M059J (cell line): ENCODE results near the gene MSMO1. TPM values are rescaled to one million over a fixed set of nuclear protein-coding genes. Genes with fewer than 3 reads are reported as not detected.
"Not testable (repeated sequence)": the region's sequence is repeated elsewhere in the genome, so short reads cannot be mapped to it uniquely, and the experiment has no call there.

Experiments used
- DNase-seq: peaks from one replicate; pipeline ENCODE4 v3.0.0-alpha.2; 2012; ENCODE audit warnings: low read depth
- total RNA-seq: library from RNA; depleted of rRNA; stranded (reverse); fragments of >200 nt; shearing (Covaris generic); gene quantifications from 2 replicates; pipeline ENCODE4 v1.2.3, GENCODE V29; 2014; rRNA removed

MSMO1 gene
- total RNA-seq: 184 and 200 TPM in 2 replicates

GRCh38 chr4:165327211-165328100, at the start of gene MSMO1:
Gene MSMO1 (plus strand): TSS chr4:165327669. CDS start chr4:165333371, 5,702 bp downstream.
- DNase-seq: peak; percentile 98

- not testable (repeated sequence) for DNase-seq
Measured at GRCh38 chr4:165279531-165279930, 47.9 kb upstream of the MSMO1 start.

GRCh38 chr4:165284697-165285096, 42.8 kb upstream of the MSMO1 start:
- not testable (repeated sequence) for DNase-seq

- not testable (repeated sequence) for DNase-seq
Measured at GRCh38 chr4:165286619-165287340, 40.7 kb upstream of the MSMO1 start.

- DNase-seq: no peak
Measured at GRCh38 chr4:165288226-165288625, 39.2 kb upstream of the MSMO1 start.

GRCh38 chr4:165288639-165289422, 38.6 kb upstream of the MSMO1 start:
- DNase-seq: peak; percentile 44

- DNase-seq: no peak
Measured at GRCh38 chr4:165289423-165289785, 38.1 kb upstream of the MSMO1 start.

GRCh38 chr4:165293061-165293460, 34.4 kb upstream of the MSMO1 start:
- peak; percentile 4 for DNase-seq

- no peak for DNase-seq
Measured at GRCh38 chr4:165293927-165294649, 33.4 kb upstream of the MSMO1 start.

- DNase-seq: no peak
Measured at GRCh38 chr4:165294907-165295306, 32.6 kb upstream of the MSMO1 start.

GRCh38 chr4:165297626-165298025, 29.8 kb upstream of the MSMO1 start:
- DNase-seq: no peak

- DNase-seq: no peak
Measured at GRCh38 chr4:165299399-165300060, 27.9 kb upstream of the MSMO1 start.

- DNase-seq: peak; percentile 2
Measured at GRCh38 chr4:165301833-165302232, 25.6 kb upstream of the MSMO1 start.

GRCh38 chr4:165302658-165303057, 24.8 kb upstream of the MSMO1 start:
- DNase-seq: no peak

GRCh38 chr4:165308166-165308565, 19.3 kb upstream of the MSMO1 start:
- DNase-seq: no peak

- DNase-seq: no peak
Measured at GRCh38 chr4:165308606-165309005, 18.9 kb upstream of the MSMO1 start.

GRCh38 chr4:165309456-165309855, 18.0 kb upstream of the MSMO1 start:
- DNase-seq: no peak

- peak; percentile 62 for DNase-seq
Measured at GRCh38 chr4:165312506-165312905, 15.0 kb upstream of the MSMO1 start.

GRCh38 chr4:165319030-165319429, 8.4 kb upstream of the MSMO1 start:
- DNase-seq: no peak

- DNase-seq: no peak
Measured at GRCh38 chr4:165319509-165319908, 8.0 kb upstream of the MSMO1 start.
